A549 (cell line): Measurements from ENCODE around the gene EXOC4. TPM values are rescaled to one million over a fixed set of nuclear protein-coding genes. Genes with fewer than 3 reads are reported as not detected.

Experiments used
- ATAC-seq, 2 experiments: fragments of 200-7000 bp in 1 of 2; fragments of >200 bp in 1 of 2; cut with Nextera tagmentation in 1 of 2; cut with Tn5 transposase in 1 of 2; 3 replicates each; pipeline versions ENCODE4 v1.8.0 to v1.9.1; 2018 to 2020; ENCODE audit warnings: mild to moderate bottlenecking in 1 of 2, moderate library complexity in 1 of 2
- CTCF ChIA-PET: fragments of 300-600 bp; sonication (Branson Sonifier 250); formaldehyde crosslinking; extraction: SDS; loops from one replicate; lab custom pipeline; 2021; ENCODE audit warnings: antibody characterized with exemption, inconsistent platforms; lab: Yijun Ruan, JAX
- POLR2A ChIA-PET: fragments of 350-600 bp; formaldehyde crosslinking; extraction: SDS; loops from one replicate; lab custom pipeline; 2021; ENCODE audit warnings: antibody characterized with exemption, inconsistent platforms; lab: Yijun Ruan, JAX
- DNase-seq, 2 experiments: peaks; one replicate each; pipeline versions ENCODE4 v3.0.0 to v3.0.0-alpha.2; 2011 to 2016; ENCODE audit warnings: low read depth in 1 of 2, low spot score in 1 of 2
- FAIRE-seq: peaks from 2 replicates; lab custom pipeline; 2011; peaks lifted over from hg19 to GRCh38; lab: Jason Lieb, UNC
- H3K27ac ChIP-seq, 2 experiments: fragments of >200 bp; sonication (Bioruptor Twin); formaldehyde crosslinking; 3 replicates each; pipeline ENCODE4 v1.5.1; 2016 to 2017
- H3K4me1 ChIP-seq: fragments of >200 bp; sonication (Bioruptor Twin); formaldehyde crosslinking; 3 replicates; pipeline ENCODE4 v1.6.1; 2016
- H3K4me2 ChIP-seq: fragments of >200 bp; sonication (Bioruptor Twin); formaldehyde crosslinking; 3 replicates; pipeline ENCODE4 v1.6.1; 2016
- H3K4me3 ChIP-seq: fragments of >200 bp; sonication (Bioruptor Twin); formaldehyde crosslinking; 3 replicates; pipeline ENCODE4 v1.5.1; 2016
- H3K9me3 ChIP-seq: fragments of >200 bp; sonication (Bioruptor Twin); formaldehyde crosslinking; 3 replicates; pipeline ENCODE4 v1.6.1; 2016
- CBX2 ChIP-seq: fragments of 200-600 bp; sonication (generic); IDR thresholded peaks from 2 replicates; pipeline ENCODE4 v1.6.1; 2016; ENCODE audit warnings: low read depth, mild to moderate bottlenecking, borderline replicate concordance
- CBX8 ChIP-seq: fragments of 200-600 bp; sonication (generic); IDR thresholded peaks from 2 replicates; pipeline ENCODE4 v1.6.1; 2016
- CEBPB ChIP-seq, 2 experiments: fragments of >200 bp in 1 of 2; sonication (Bioruptor Twin) in 1 of 2; formaldehyde crosslinking in 1 of 2; IDR thresholded peaks; 2 replicates each; pipeline ENCODE4 v1.6.1; 2012 to 2016
- CHD4 ChIP-seq: fragments of 200-600 bp; sonication (generic); IDR thresholded peaks from 2 replicates; pipeline ENCODE4 v1.6.1; 2016; ENCODE audit warnings: antibody characterized with exemption, mild to moderate bottlenecking, borderline replicate concordance
- EHF ChIP-seq: fragments of 250-450 bp; sonication (Bioruptor Pico); IDR thresholded peaks from 2 replicates; pipeline ENCODE4 v1.5.0; 2020; ENCODE audit warnings: mild to moderate bottlenecking
- EHMT2 ChIP-seq: fragments of 200-600 bp; sonication (generic); IDR thresholded peaks from 2 replicates; pipeline ENCODE4 v1.6.1; 2016; ENCODE audit warnings: antibody characterized with exemption, low read depth, mild to moderate bottlenecking, moderate library complexity
- ESRRA ChIP-seq: fragments of 150-350 bp; IDR thresholded peaks from 2 replicates; pipeline ENCODE4 v1.6.1; 2014; ENCODE audit warnings: mild to moderate bottlenecking, low read length, borderline replicate concordance
- HDAC2 ChIP-seq: fragments of 200-600 bp; sonication (generic); IDR thresholded peaks from 2 replicates; pipeline ENCODE4 v1.6.1; 2016
- HEYL ChIP-seq: fragments of 250-450 bp; sonication (Bioruptor Pico); IDR thresholded peaks from 2 replicates; pipeline ENCODE4 v1.8.0; 2021; ENCODE audit warnings: mild to moderate bottlenecking, moderate library complexity
- HOXA7 ChIP-seq: fragments of 250-450 bp; sonication (Bioruptor Pico); IDR thresholded peaks from 2 replicates; pipeline ENCODE4 v1.5.0; 2020; ENCODE audit warnings: mild to moderate bottlenecking, moderate library complexity
- HOXB13 ChIP-seq: fragments of 250-450 bp; sonication (Bioruptor Pico); IDR thresholded peaks from 2 replicates; pipeline ENCODE4 v1.5.0; 2020; ENCODE audit warnings: low read depth, mild to moderate bottlenecking, moderate library complexity
- HOXB5 ChIP-seq: fragments of 250-450 bp; sonication (Bioruptor Pico); IDR thresholded peaks from 2 replicates; pipeline ENCODE4 v1.5.0; 2020; ENCODE audit warnings: mild to moderate bottlenecking, moderate library complexity
- JUNB ChIP-seq: fragments of >200 bp; sonication (Bioruptor Twin); formaldehyde crosslinking; IDR thresholded peaks from 2 replicates; pipeline ENCODE4 v1.6.1; 2016
- MYC ChIP-seq: IDR thresholded peaks from 2 replicates; pipeline ENCODE4 v1.6.1; 2012; ENCODE audit warnings: mild to moderate bottlenecking, inconsistent platforms, low read length, improper control_type of control experiment, borderline replicate concordance
- PHF8 ChIP-seq: fragments of 200-600 bp; sonication (generic); IDR thresholded peaks from 2 replicates; pipeline ENCODE4 v1.6.1; 2016; ENCODE audit warnings: low read depth, mild to moderate bottlenecking, antibody characterized with exemption, moderate library complexity, borderline replicate concordance
- POLR2AphosphoS2 ChIP-seq: conservative IDR thresholded peaks from 2 replicates; pipeline ENCODE4 v1.6.1; 2012; ENCODE audit warnings: low read length, improper control_type of control experiment, inconsistent platforms
- RARB ChIP-seq: fragments of 250-450 bp; sonication (Bioruptor Pico); IDR thresholded peaks from 2 replicates; pipeline ENCODE4 v1.8.0; 2021; ENCODE audit warnings: mild to moderate bottlenecking, moderate library complexity
- RNF2 ChIP-seq: fragments of 200-600 bp; sonication (generic); IDR thresholded peaks from 2 replicates; pipeline ENCODE4 v1.6.1; 2016; ENCODE audit warnings: low read depth, mild to moderate bottlenecking, antibody characterized with exemption, moderate library complexity, borderline replicate concordance
- SMC3 ChIP-seq: fragments of >200 bp; sonication (Bioruptor Twin); formaldehyde crosslinking; IDR thresholded peaks from 3 replicates; pipeline ENCODE4 v1.6.1; 2018; ENCODE audit warnings: inconsistent platforms
- ZC3H11A ChIP-seq: fragments of 450-650 bp; IDR thresholded peaks from 2 replicates; pipeline ENCODE4 v1.6.1; 2014; ENCODE audit warnings: antibody characterized with exemption, mild to moderate bottlenecking
- WGBS: methylation state at CpG from one replicate; pipeline ENCODE4 v1.1.6; 2017; ENCODE audit errors: missing lambda C conversion rate; 5-methylcytosine and 5-hydroxymethylcytosine counted together
- polyA plus RNA-seq, 4 experiments: library from polyadenylated mRNA; depleted of rRNA in 3 of 4; stranded (reverse); fragments of >200 nt; fragmentation: RNase III in 1 of 4; extraction: RNeasy Plus Mini Kit Qiagen cat#74134 plus additional on column Dnase treatment in 1 of 4; gene quantifications; 2 replicates in 3 of 4; 3 replicates in 1 of 4; pipeline ENCODE4 v1.2.3, GENCODE V29; 2011 to 2017
- TF ChIP-seq, protein P1 (sequence below): fragments of 450-650 bp; IDR thresholded peaks from 2 replicates; pipeline ENCODE4 v1.6.1; 2014; ENCODE audit warnings: antibody characterized with exemption
- TF ChIP-seq, protein P2 (sequence below): fragments of 250-450 bp; sonication (Bioruptor Pico); IDR thresholded peaks from 2 replicates; pipeline ENCODE4 v1.5.0; 2021; ENCODE audit warnings: mild to moderate bottlenecking, moderate library complexity, borderline replicate concordance
- TF ChIP-seq, protein P3 (sequence below): fragments of 200-600 bp; sonication (generic); IDR thresholded peaks from 2 replicates; pipeline ENCODE4 v1.6.1; 2016; ENCODE audit warnings: antibody characterized with exemption, mild to moderate bottlenecking, moderate library complexity
- TF ChIP-seq, protein P4 (sequence below): fragments of 150-350 bp; IDR thresholded peaks from 2 replicates; pipeline ENCODE4 v1.6.1; 2014; ENCODE audit warnings: low read depth, mild to moderate bottlenecking, low read length

Gene EXOC4
- polyA plus RNA-seq, 2 of the 4 experiments (the other 2 are of a cell fraction) = 33.4 to 73.1 TPM

DNA sequence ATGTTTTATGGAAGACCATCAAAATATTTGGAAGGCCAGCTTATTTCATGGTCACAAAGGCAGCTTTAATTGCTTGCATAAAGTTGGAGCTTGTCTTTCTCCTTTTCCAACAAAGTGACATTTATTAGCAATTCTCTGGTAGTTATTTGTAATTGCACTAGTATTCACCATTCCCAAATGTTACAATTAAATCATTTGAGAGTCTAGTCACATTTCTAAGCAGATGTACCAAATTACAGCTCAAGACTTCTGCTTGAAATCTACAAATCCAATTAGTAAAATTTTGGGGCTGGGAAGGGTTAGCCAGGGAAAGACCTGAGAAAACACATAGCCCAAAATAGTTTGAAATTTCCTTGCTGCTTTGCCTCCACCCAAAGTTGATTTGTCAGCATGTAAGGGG lies 498.2 kb downstream of the EXOC4 start:
- DNase-seq = no peak
- Histone ChIP-seq H3K4me1 (0 out of 3 replicates have a peak, but pooled peaks cover 3% of the 10 kb centered on the region), H3K9me3 (no peaks in the 10 kb centered on the region), H3K4me2 (no peak overlapping the region), H3K4me3 (no peak overlapping the region), H3K27ac (no peak overlapping the region)
- ChIA-PET POLR2A (no interaction called here), CTCF (interaction anchor here (0.9 to 2.6 kb wide), 3 partner anchors 8 to 34 kb away, joined by 3 to 6 read pairs (median 3); no protein-coding TSS in a partner anchor)
- TF ChIP-seq, protein P1, sequence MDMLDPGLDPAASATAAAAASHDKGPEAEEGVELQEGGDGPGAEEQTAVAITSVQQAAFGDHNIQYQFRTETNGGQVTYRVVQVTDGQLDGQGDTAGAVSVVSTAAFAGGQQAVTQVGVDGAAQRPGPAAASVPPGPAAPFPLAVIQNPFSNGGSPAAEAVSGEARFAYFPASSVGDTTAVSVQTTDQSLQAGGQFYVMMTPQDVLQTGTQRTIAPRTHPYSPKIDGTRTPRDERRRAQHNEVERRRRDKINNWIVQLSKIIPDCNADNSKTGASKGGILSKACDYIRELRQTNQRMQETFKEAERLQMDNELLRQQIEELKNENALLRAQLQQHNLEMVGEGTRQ = no peak
- TF ChIP-seq HOXB5 (no peak), HOXB13 (CRISPR knock-in tag) (no peak), RARB (CRISPR knock-in tag) (no peak), ESRRA (no peak), CBX2 (no peak), HOXA7 (CRISPR knock-in tag) (no peak), CEBPB (IDR thresholded peaks at IDR 0.05) (no peak)
- no peak for FAIRE-seq
- no peak for ATAC-seq

DNA sequence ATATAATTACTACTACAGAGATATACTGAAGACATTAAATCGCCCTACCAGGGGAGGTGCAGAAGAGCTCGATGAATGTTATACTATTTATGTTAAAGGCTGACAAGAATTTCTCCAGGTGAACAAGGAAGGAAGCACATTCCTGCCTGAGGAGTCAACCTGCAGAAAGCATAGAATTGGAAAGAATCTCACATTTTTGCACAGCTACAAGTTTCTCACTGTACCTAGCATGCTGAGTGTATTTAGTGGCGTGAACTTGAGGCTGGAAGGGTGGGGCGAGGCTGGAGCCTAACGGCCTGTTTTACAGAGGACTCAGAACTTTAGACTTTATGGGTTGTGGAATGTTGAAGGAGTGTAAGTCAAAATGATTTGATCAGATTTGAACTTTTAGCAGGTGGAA lies 500.6 kb downstream of the EXOC4 start:
- no peak overlapping the region for H3K4me3 ChIP-seq
- H3K4me1 ChIP-seq = 0 out of 3 replicates have a peak, but pooled peaks cover 3% of the 10 kb centered on the region
- H3K4me2 ChIP-seq = no peak overlapping the region
- DNase-seq = no peak
- ChIA-PET CTCF (interaction anchor here (2.8 kb wide), 1 partner anchor 11 kb away, joined by 17 read pairs; no protein-coding TSS in a partner anchor), POLR2A (no interaction called here)
- 85% methylated on average over 5 of the region's 5 CpGs for WGBS
- no peak for TF ChIP-seq RARB (CRISPR knock-in tag)
- TF ChIP-seq CBX8 = no peak
- no peak for TF ChIP-seq HEYL (CRISPR knock-in tag)
- no peak for TF ChIP-seq PHF8
- TF ChIP-seq ZC3H11A = no peak
- TF ChIP-seq EHF = no peak
- no peak for TF ChIP-seq MYC
- TF ChIP-seq SMC3 = no peak
- TF ChIP-seq RNF2 = no peak
- no peak for TF ChIP-seq EHMT2
- TF ChIP-seq, protein P2, sequence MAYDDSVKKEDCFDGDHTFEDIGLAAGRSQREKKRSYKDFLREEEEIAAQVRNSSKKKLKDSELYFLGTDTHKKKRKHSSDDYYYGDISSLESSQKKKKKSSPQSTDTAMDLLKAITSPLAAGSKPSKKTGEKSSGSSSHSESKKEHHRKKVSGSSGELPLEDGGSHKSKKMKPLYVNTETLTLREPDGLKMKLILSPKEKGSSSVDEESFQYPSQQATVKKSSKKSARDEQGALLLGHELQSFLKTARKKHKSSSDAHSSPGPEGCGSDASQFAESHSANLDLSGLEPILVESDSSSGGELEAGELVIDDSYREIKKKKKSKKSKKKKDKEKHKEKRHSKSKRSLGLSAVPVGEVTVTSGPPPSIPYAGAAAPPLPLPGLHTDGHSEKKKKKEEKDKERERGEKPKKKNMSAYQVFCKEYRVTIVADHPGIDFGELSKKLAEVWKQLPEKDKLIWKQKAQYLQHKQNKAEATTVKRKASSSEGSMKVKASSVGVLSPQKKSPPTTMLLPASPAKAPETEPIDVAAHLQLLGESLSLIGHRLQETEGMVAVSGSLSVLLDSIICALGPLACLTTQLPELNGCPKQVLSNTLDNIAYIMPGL = no peak
- TF ChIP-seq HOXB5 = no peak
- no peak for TF ChIP-seq HOXB13 (CRISPR knock-in tag)
- TF ChIP-seq, protein P3, sequence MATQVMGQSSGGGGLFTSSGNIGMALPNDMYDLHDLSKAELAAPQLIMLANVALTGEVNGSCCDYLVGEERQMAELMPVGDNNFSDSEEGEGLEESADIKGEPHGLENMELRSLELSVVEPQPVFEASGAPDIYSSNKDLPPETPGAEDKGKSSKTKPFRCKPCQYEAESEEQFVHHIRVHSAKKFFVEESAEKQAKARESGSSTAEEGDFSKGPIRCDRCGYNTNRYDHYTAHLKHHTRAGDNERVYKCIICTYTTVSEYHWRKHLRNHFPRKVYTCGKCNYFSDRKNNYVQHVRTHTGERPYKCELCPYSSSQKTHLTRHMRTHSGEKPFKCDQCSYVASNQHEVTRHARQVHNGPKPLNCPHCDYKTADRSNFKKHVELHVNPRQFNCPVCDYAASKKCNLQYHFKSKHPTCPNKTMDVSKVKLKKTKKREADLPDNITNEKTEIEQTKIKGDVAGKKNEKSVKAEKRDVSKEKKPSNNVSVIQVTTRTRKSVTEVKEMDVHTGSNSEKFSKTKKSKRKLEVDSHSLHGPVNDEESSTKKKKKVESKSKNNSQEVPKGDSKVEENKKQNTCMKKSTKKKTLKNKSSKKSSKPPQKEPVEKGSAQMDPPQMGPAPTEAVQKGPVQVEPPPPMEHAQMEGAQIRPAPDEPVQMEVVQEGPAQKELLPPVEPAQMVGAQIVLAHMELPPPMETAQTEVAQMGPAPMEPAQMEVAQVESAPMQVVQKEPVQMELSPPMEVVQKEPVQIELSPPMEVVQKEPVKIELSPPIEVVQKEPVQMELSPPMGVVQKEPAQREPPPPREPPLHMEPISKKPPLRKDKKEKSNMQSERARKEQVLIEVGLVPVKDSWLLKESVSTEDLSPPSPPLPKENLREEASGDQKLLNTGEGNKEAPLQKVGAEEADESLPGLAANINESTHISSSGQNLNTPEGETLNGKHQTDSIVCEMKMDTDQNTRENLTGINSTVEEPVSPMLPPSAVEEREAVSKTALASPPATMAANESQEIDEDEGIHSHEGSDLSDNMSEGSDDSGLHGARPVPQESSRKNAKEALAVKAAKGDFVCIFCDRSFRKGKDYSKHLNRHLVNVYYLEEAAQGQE = no peak
- TF ChIP-seq, protein P4, sequence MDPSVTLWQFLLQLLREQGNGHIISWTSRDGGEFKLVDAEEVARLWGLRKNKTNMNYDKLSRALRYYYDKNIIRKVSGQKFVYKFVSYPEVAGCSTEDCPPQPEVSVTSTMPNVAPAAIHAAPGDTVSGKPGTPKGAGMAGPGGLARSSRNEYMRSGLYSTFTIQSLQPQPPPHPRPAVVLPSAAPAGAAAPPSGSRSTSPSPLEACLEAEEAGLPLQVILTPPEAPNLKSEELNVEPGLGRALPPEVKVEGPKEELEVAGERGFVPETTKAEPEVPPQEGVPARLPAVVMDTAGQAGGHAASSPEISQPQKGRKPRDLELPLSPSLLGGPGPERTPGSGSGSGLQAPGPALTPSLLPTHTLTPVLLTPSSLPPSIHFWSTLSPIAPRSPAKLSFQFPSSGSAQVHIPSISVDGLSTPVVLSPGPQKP = no peak
- no peak for TF ChIP-seq HDAC2
- no peak for TF ChIP-seq JUNB
- TF ChIP-seq POLR2AphosphoS2 = no peak
- TF ChIP-seq CHD4 = no peak
- H3K27ac ChIP-seq = no peak overlapping the region
- FAIRE-seq = no peak
- no peaks in the 10 kb centered on the region for H3K9me3 ChIP-seq
- no peak for ATAC-seq
